Keratinocyte (primary cell): ENCODE data around the gene IFT88. TPM values are rescaled to one million over a fixed set of nuclear protein-coding genes. Genes with fewer than 3 reads are reported as not detected.

Source experiments
- DNase-seq: peaks from one replicate; pipeline ENCODE4 v3.0.0-alpha.2; 2011; ENCODE audit warnings: low read depth, missing footprints, low spot score
- FAIRE-seq: peaks from 2 replicates; lab custom pipeline; 2011; peaks lifted over from hg19 to GRCh38; lab: Jason Lieb, UNC
- H2AFZ ChIP-seq: 2 replicates; pipeline ENCODE4 v1.6.0; 2012; ENCODE audit warnings: low read length, control low read depth, inconsistent platforms; ENCODE audit not compliant: control insufficient read depth
- H3K27ac ChIP-seq: 2 replicates; pipeline ENCODE4 v1.5.1; 2011; ENCODE audit warnings: low read length; ENCODE audit not compliant: control insufficient read depth, insufficient read depth
- H3K27me3 ChIP-seq: 3 replicates; pipeline ENCODE4 v1.6.0; 2011; ENCODE audit warnings: low read length; ENCODE audit not compliant: control insufficient read depth, insufficient read depth; ENCODE audit errors: extremely low read depth
- H3K36me3 ChIP-seq, 2 experiments: 2 replicates in 1 of 2; 3 replicates in 1 of 2; pipeline ENCODE4 v1.5.1; 2011; ENCODE audit warnings: low read length in 2 of 2, mild to moderate bottlenecking in 1 of 2; ENCODE audit not compliant: control insufficient read depth in 2 of 2, insufficient read depth in 2 of 2; ENCODE audit errors: extremely low read depth in 1 of 2
- H3K4me1 ChIP-seq: 3 replicates; pipeline ENCODE4 v1.5.1; 2011; ENCODE audit warnings: low read length; ENCODE audit not compliant: control insufficient read depth, insufficient read depth; ENCODE audit errors: extremely low read depth
- H3K4me2 ChIP-seq: 3 replicates; pipeline ENCODE4 v1.6.0; 2011; ENCODE audit warnings: low read depth, low read length; ENCODE audit not compliant: control insufficient read depth, insufficient read depth; ENCODE audit errors: extremely low read depth
- H3K4me3 ChIP-seq, 3 experiments: fragments of 200-600 bp in 1 of 3; sonication (generic) in 1 of 3; 2 replicates in 2 of 3; 3 replicates in 1 of 3; pipeline ENCODE4 v1.5.1; 2011 to 2016; ENCODE audit warnings: low read length in 3 of 3, mild to moderate bottlenecking in 3 of 3, control low read depth in 2 of 3, inconsistent platforms in 1 of 3, low read depth in 1 of 3, mixed read lengths in 1 of 3, mixed run types in 1 of 3, moderate library complexity in 1 of 3; ENCODE audit not compliant: control insufficient read depth in 2 of 3, insufficient read depth in 2 of 3; ENCODE audit errors: extremely low read depth in 1 of 3
- H3K79me2 ChIP-seq: 2 replicates; pipeline ENCODE4 v1.6.0; 2012; ENCODE audit warnings: low read length; ENCODE audit not compliant: control insufficient read depth, insufficient read depth
- H3K9ac ChIP-seq: 3 replicates; pipeline ENCODE4 v1.6.0; 2011; ENCODE audit warnings: low read length; ENCODE audit not compliant: control insufficient read depth, insufficient read depth; ENCODE audit errors: extremely low read depth
- H3K9me1 ChIP-seq: 3 replicates; pipeline ENCODE4 v1.6.0; 2011; ENCODE audit warnings: low read length; ENCODE audit not compliant: control insufficient read depth, insufficient read depth; ENCODE audit errors: extremely low read depth
- H3K9me3 ChIP-seq: 2 replicates; pipeline ENCODE4 v1.5.1; 2012; ENCODE audit warnings: low read depth, low read length; ENCODE audit not compliant: control insufficient read depth
- H4K20me1 ChIP-seq: 3 replicates; pipeline ENCODE4 v1.6.0; 2011; ENCODE audit warnings: low read length; ENCODE audit not compliant: control insufficient read depth, insufficient read depth; ENCODE audit errors: extremely low read depth
- EZH2 ChIP-seq: IDR thresholded peaks from one replicate; pipeline ENCODE4 v1.6.1; 2012; ENCODE audit warnings: inconsistent platforms, mild to moderate bottlenecking, low read length, moderate library complexity
- dilution Hi-C: fragments of 300-500 bp; cut with MboI; formaldehyde crosslinking; loops from one replicate; pipeline ENCODE4 v1.7.0; 2020; ENCODE audit warnings: low sequenced_read_pairs; ENCODE audit not compliant: extremely low pct_ligation_motif_present
- polyA plus RNA-seq, 5 experiments: library from polyadenylated mRNA; depleted of rRNA in 3 of 5; stranded (reverse) in 3 of 5; stranded (forward) in 1 of 5; unstranded in 1 of 5; fragments of >200 nt; gene quantifications; 1 replicate in 1 of 5; 2 replicates in 3 of 5; 3 replicates in 1 of 5; pipeline versions ENCODE4 v1.2.1 to v1.2.3, GENCODE V29; 2011 to 2012; ENCODE audit warnings: missing spikeins in 2 of 5, low read depth in 1 of 5, low replicate concordance in 1 of 5
- TF ChIP-seq, protein P1 (sequence below), 3 experiments: IDR thresholded peaks in 1 of 3; conservative IDR thresholded peaks in 1 of 3; optimal IDR thresholded peaks in 1 of 3; 2 replicates in 2 of 3; 3 replicates in 1 of 3; pipeline versions ENCODE3 to v1.5.1; 2011; ENCODE audit warnings: low read length in 3 of 3, mild to moderate bottlenecking in 3 of 3, moderate library complexity in 2 of 3, control low read depth in 1 of 3, inconsistent platforms in 1 of 3; ENCODE audit not compliant: insufficient read depth in 2 of 3; ENCODE audit errors: extremely low read depth in 1 of 3

The IFT88 gene
- polyA plus RNA-seq, 1 donor (not counting 4 experiments of a cell fraction or from before 2014, with no cell fraction given), result 9.5 TPM

DNA sequence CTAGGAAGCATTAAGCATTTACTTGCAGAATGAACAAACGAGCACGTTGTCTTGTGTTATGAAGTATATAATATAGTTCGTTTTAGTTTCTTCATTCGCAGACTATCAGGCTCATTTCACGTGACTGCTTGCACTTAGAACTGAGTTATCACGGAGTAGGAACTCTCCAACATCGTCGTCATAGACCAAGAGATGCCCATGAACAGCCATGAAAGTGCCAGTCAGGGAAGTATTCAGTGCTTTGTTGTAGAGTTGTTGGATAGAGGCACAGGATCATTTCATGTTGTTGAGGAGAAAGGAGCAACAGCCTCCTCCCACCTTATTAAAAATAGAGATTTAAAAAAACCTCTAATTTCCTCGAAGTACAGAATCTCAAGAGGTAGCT lies 135.6 kb downstream of the IFT88 start:
- H3K9me1 ChIP-seq, result no peaks in the 10 kb centered on the region
- peak overlapping the region; percentile 79 for H3K4me2 ChIP-seq
- H3K36me3 ChIP-seq, result no peaks in the 10 kb centered on the region
- H3K4me3 ChIP-seq, result peak overlapping the region in 2 of 3 experiments; percentile 63
- dilution Hi-C loops, result no loop called here
- H2AFZ ChIP-seq, result no peak overlapping the region
- H4K20me1 ChIP-seq, result no peaks in the 10 kb centered on the region
- no peak overlapping the region for H3K9ac ChIP-seq
- TF ChIP-seq EZH2, result no peak
- TF ChIP-seq, protein P1, sequence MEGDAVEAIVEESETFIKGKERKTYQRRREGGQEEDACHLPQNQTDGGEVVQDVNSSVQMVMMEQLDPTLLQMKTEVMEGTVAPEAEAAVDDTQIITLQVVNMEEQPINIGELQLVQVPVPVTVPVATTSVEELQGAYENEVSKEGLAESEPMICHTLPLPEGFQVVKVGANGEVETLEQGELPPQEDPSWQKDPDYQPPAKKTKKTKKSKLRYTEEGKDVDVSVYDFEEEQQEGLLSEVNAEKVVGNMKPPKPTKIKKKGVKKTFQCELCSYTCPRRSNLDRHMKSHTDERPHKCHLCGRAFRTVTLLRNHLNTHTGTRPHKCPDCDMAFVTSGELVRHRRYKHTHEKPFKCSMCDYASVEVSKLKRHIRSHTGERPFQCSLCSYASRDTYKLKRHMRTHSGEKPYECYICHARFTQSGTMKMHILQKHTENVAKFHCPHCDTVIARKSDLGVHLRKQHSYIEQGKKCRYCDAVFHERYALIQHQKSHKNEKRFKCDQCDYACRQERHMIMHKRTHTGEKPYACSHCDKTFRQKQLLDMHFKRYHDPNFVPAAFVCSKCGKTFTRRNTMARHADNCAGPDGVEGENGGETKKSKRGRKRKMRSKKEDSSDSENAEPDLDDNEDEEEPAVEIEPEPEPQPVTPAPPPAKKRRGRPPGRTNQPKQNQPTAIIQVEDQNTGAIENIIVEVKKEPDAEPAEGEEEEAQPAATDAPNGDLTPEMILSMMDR (optimal IDR thresholded peaks at IDR 0.05 in 1 of 3, IDR thresholded peaks at IDR 0.05 in 1 of 3, conservative IDR thresholded peaks at IDR 0.05 in 1 of 3; ENCODE audit: extremely low read depth in 1 of 3, insufficient read depth in 2 of 3, low read length in 3 of 3), result no peak
- H3K79me2 ChIP-seq, result no peaks in the 10 kb centered on the region
- peaks cover 7% of the 10 kb centered on the region for H3K27me3 ChIP-seq
- FAIRE-seq (no peak), DNase-seq (no peak)
- H3K27ac ChIP-seq, result no peak overlapping the region
- H3K9me3 ChIP-seq, result no peaks in the 10 kb centered on the region
- no peaks in the 10 kb centered on the region for H3K4me1 ChIP-seq

GRCh38 chr13:20702915-20703779 lies 136.2 kb downstream of the IFT88 start, which contains the start of gene IL17D:
TSS of gene IL17D (plus strand) at chr13:20703699. CDS start at chr13:20704002, 303 bp downstream.
- DNase-seq (no peak), FAIRE-seq (no peak)
- Histone ChIP-seq H3K9me3 (no peaks in the 10 kb centered on the region), H2AFZ (peak within 1 kb of the TSS; percentile 79), H3K27ac (no peak within 1 kb of the TSS), H3K4me1 (no peaks in the 10 kb centered on the region), H3K36me3 (no peaks in the 10 kb centered on the region), H3K4me3 (peak within 1 kb of the TSS; percentile 47 to 63 (median 63)), H3K27me3 (peaks cover 7% of the 10 kb centered on the region), H3K79me2 (no peaks in the 10 kb centered on the region), H4K20me1 (no peaks in the 10 kb centered on the region), H3K9ac (peak within 1 kb of the TSS; percentile 63), H3K9me1 (no peaks in the 10 kb centered on the region), H3K4me2 (peak within 1 kb of the TSS; percentile 79)
- peak; percentile 78 for TF ChIP-seq EZH2
- TF ChIP-seq, protein P1 (optimal IDR thresholded peaks at IDR 0.05 in 1 of 3, IDR thresholded peaks at IDR 0.05 in 1 of 3, conservative IDR thresholded peaks at IDR 0.05 in 1 of 3; ENCODE audit: extremely low read depth in 1 of 3, insufficient read depth in 2 of 3, low read length in 3 of 3), result no peak
- dilution Hi-C loops, result no loop called here
